Pons (tissue), 1 donor: ENCODE data around the gene NOP9.
"Not testable (repeated sequence)": the region's sequence is repeated elsewhere in the genome, so short reads cannot be mapped to it uniquely, and the experiment has no call there.

ENCODE experiments used
- DNase-seq: peaks from one replicate; pipeline ENCODE4 v3.0.0-alpha.2; 2016; ENCODE audit warnings: low spot score

Gene NOP9

DNA sequence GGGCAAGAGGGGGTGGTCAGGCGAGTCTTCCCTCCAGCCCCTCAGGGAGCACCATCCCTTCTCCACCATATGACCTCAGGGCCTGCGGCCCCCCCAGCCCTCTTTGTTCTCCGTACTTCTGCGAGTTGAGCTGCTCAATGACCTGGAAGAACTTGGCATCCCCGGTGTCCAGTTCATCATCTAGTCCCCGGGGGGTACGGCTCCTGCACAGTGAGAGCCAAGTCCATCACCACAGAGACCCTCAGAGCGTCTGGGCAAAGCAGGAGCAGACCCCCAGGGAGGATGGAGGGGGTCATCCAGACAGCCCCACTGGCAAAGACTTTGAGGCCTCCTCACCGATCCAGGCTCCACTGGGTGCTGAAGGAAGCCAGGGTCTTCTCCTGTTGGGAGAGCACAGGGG is 26.3 kb downstream of the NOP9 start:
- no peak for DNase-seq

DNA sequence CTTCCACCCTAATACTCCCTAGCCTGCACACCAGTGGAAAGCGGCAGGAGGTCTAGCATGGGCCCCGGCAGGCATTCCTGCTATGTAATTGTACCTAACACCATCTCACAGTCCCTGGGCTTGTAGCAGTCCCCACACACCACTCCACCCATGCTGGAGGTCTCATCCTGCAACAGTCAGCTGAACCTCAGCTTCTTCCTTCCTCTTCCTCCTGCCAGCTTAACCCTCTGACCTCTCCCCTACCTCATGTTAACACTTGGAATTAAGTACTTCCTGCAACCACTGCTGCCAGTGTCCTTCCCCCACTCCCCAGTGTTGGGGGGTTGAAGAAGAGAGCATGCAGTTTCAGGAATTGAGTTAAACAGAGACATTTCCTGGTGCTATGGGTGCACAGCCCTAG is 27.7 kb downstream of the NOP9 start:
- DNase-seq, result no peak

DNA sequence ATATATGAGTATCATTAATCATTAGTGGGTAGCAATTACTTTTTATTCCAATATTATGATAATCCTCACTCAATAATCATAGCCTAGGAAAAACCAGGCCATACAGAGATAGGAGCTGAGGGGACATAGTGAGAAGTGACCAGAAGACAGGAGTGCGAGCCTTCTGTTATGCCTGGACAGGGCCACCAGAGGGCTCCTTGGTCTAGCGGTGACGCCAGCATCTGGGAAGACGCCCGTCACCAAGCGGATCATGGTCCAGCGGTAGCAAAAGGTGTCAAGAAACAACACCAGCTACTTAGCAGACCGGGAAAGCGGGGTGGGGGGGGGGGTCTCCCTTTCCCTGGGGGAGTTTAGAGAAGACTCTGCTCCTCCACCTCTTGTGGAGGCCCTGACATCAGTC is 28.3 kb downstream of the NOP9 start:
- not testable (repeated sequence) for DNase-seq

DNA sequence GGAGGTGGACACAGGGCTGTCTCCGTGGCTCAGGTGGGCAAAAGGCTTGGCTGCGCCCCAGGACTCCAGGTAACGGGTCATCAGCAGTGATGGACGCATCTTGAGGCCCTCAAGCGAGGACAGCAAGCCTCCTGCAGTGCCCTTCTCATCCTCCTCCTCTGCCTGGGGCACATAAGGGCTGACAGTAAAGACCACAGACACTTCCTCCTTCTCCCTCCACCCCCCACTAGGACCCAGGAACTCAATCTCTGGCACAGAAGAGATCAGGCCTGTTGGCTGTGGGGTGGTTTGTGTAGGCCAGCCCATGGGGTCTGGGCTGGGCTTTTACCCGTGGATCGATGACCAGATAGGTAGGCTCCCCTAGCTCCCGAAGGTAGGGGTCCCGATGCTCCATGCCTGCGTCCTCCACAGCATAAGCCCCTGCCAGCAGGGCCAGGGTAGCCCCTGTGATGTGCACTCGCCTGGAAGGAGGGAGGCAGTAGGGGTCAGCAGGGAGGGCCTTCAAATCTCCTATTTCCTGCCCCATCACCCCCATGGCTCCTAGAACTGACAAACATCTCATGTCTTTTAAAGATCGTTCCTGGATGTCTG is 29.5 kb downstream of the NOP9 start:
- DNase-seq, result no peak

DNA sequence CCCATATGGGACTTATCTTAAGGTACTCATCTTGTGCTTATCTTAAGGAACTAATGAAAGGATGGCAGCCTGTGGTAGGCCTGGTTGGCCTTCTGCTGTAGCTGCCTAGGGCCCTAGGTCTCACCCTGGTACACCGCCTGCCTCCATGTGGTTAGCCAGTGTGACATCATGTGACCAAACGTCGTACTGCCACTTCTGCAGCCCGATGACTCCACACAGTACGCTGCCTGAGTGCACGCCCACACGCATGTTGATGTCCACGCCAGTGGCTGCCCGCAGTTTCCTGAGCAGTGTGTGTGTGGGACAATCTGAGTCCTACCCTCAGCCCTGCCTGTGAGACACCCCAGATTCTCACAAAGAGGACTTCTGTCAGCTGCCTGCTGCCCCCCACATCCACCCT is 30.1 kb downstream of the NOP9 start:
- peak; percentile 58 for DNase-seq

DNA sequence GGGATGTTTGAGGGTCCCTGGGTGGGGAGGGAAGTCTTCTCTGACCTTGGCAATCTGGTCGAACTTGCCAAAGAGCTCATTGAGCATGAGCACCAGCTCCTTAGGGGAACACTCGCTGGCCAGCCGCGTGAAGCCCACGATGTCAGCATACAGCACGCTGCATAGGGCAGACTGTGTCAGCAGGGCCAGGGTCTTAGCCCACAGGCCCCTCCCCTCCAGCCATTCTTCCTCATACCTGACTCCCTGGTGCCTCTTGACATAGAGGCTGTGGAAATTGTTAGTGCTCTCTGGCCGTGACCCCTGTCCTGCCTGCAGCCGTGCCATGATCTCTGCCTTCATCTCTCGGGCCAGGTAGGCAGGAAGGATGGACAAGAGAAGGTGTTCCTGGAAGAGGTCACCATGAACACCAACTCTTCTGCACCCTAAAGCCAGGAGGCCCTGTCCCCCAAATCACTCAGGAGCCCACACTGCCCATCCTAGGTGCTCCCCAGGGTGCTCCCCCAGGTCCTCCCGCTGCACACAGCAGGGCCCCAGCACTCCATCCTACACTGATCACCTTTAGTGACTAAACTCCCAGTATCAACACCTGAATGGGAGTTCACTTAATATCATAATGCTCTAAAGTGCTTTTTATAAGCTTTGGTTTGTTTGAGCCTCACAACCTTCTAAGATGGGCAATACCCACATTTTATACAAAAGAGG is 31.5 kb downstream of the NOP9 start:
- no peak for DNase-seq

DNA sequence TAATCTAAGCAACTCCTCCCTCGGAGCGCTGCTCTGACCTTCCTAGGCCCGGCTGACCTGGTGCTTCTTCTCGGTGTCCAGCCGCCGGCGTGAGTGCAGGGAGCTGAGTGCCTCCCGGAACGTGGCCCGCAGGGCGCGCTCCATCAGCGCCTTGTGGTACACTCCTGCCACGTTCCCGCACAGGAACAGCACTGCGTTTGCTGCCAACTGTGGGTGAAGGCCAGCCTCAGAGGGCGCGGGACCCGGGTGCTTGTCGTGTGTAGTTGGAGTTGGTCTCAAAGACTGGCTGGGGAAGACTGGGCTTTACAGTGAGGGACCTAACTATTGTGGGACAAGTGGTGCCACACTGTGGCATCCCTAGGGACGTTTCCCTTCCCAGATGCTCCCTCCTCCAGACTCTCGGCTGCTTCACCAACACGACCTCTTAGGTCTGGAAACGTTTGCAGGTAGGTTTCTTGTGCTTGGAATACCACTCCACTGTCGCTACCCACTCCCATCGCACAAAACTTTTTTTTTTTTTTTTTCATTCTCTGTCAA is 32.1 kb downstream of the NOP9 start:
- DNase-seq, result no peak

DNA sequence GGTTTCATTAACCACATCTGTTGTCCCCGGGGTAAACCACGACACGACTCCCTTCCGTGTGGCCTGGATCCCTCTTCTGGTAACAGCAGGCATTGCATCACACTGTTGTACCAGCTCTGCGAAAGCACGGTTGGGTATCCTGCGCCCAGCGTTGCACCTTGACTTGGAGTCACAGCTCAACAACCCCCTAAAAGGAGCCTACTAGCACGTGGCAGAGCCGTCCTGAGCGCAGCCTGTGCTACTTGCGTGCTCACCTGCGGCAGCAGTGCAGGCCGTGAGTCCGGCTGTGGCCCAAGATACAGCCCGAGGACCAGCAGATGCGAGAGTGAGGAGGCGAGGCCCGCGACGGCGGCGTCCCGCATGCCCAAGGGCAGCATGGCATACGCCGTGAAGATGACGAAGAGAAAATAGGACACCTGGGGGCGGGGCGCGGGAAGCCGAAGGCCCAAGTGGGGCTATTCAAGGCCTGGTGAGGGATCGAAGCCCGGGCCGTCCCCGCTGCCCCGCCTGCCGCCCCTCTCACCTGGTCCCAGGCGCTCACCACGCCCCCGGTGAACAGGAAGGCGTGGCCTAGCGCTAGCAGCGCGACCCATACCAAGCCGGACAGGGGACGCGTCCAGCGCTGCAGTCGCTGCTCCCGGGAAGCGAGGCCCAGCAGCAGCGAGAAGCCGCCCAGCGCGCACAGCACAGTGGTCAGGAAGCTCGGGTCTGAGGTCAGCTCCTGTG is 32.8 kb downstream of the NOP9 start:
- DNase-seq, result peak; percentile 64

DNA sequence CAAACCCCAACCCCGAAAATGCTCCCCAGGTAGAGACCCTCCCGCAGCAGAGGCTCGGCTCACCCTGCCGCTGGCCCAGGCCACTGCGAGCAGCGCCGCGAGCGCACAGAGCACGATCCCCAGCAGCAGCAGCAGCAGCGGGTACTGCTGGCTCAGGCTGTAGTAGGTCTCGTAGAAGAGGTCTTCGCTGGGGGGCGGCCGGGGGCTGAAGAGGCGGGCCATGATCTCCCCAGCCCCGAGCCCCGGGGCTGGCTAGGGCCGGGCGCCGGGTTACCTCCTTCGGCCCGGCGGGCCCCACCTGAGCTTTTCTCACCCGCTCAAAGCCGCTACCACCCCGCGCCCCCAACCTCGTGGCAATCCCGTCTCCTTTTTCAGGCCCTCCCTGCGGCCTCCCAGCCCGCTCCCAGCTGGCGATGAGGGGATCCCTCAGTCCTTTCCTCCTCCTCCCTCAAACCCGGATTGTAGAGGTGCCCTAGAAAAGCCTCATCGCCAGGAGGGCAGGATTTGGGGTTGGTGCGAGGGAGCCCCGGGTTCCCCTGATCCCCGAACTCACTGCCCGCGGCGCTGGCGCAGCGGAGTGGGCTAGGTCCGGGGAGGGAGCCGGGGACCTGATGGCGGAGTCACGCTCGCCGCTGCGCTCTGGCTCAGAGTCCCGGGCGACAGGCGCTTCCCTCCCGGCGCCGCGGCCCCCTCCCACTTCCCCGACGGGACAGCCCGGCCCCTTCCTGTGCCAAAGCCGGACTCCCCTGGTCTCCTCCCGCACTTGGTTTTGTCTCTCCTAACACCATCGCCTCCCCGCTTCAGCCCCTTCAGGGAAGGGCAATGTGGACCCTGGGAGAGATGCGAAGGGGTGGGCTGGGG is 35.0 kb downstream of the NOP9 start, which contains the start of gene ADCY4:
Gene ADCY4, minus strand, starts transcription at position 641 of the 861 bp plus-strand sequence. Its CDS starts 419 bp downstream, at position 222.
- DNase-seq, result no peak

DNA sequence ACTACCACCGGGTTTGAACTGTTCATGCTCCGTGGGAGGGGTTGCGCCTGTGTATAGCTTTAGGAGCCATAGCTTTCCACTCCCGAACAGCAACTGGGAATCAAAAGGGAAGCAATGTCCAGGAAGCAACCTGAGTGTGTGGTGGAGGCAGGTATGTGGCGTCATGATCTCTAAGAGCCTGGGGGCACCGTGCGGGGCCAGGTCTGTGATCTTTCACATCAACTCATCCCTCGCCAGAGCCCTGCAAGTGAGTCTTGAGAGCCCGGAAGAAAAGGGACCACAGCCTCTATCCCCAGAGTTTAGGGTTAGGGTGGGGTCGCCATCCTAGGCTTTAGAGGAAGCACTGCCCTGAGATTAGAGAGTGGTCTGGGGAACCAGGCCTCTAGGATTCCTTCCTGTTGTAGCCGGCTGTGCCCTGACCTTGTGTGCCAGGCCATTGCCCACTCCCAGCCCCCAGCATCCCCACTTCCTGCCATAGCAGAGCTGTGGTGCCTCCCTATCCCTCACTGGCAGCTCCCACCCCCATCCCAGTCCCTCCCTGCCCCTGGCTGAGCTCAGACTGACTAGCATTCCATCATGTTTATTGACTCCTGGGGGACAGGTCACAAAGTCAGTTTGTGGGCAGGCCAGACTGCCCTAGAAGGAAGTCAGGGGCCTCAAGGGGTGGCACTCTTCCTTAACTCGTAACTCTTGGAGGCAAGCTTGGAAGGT is 36.0 kb downstream of the NOP9 start:
- no peak for DNase-seq

DNA sequence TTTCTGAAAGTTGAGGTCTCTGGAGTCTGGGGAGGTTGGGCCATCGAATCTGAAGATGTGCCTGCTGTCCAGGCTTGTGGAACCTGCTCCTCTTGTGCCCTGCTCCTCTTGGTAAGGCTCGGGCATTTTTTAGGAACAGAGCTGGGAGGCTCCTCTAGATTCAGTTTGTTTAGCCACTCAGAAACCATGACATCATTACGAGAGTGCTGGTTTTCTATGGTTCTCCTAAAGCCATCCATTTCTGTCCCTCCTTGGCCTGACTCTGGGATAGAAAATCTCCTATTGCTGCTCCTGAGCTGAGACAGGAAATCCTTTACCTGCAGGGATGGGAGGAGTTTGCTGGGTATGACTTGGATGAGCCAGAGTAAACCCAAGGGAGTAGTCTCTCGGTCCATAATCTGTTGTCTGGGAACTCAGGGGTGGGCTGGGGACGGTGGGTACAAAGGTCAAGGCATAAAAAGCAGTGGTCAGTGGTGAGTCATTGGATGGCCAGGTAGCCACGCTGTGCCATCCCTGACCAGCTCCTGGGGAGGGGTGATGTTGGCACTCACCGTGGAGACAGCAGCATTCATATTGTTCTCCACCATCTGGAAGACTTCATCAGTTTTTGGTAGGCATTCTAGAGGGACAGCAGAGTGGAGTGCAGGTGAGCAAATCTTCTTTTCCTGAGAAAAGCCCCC is 37.6 kb downstream of the NOP9 start:
- no peak for DNase-seq

DNA sequence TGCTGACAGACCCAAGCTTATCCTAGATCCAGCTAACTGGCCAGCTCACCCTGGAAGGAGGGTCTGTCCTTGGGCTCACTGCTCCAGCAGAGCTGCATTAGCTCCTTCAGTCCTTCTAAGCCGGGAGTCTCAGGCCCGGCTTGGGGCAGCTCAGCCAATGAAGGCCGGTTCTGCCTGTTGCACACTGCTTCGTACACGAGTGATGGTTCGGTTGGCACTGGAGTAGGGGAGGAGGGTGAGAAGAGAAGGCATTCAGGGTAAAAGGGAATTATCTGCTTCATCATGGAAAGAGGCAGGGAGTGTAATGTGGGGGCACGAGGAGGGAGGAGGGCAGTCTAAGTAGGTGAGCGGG is 38.1 kb downstream of the NOP9 start:
- no peak for DNase-seq

DNA sequence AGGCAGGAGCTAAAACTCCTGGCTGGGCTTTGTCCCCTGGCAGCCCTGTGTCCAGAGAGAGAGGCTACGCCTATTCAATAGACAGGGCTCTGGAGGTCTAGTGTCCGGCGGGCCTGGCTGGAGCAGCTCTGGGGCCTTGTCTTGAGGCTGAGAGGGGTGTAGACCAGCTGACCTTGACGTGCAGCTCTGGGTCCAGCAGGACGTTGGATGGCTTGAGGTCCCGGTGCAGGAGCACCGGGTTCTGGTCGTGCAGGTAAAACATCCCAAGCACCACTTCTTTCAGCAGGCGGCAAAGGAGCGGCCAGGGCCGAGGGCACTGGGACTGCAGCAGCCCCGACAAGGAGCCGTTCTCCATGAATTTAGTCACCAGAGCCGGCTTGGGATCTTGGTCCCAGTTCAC is 39.2 kb downstream of the NOP9 start:
- no peak for DNase-seq

DNA sequence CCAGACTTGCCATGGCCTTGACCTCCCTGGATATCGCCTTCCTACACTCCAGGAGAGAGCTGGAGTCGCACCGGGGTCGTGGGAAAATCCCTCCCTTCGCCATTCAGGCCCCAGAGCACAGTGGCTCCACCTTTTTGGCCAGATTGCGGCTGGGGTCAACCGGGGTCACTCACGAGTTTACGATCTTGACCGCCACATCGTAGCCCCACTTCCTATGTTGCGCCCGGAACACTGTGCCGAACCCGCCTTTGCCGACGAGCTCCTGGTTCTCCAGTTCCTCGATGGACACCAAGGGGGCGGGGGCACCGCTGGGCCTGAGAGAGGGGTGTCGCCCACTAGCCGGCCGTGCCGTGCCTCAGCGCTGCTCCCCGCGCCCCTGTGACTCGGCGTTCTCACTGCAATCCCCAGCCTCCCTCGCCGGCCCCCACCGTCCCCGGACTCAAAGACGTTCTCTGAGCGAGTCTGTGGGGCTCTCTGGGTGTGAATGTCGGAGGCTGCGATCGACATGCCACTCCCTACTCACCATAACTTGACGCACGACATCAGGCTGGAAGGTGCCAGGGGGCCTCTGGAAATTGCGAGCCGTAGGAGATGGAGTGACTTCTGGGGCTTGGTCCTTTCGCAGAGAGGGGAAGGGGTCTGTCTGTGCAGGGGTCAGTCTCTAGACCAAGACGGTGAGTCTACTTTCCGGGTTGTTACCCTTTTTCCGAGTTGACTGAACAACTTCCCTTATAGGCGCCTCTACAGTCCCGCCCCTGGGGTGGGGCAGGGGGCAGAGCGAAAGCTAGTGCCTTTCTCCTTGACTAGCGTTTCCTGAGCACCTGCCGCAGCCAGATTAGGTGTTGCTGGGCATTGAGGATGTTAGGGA is 39.9 kb downstream of the NOP9 start, which contains the start of gene RIPK3:
Gene RIPK3, minus strand, starts transcription at position 708 of the 868 bp plus-strand sequence. Its CDS starts 165 bp downstream, at position 543.
- peak; percentile 22 for DNase-seq

DNA sequence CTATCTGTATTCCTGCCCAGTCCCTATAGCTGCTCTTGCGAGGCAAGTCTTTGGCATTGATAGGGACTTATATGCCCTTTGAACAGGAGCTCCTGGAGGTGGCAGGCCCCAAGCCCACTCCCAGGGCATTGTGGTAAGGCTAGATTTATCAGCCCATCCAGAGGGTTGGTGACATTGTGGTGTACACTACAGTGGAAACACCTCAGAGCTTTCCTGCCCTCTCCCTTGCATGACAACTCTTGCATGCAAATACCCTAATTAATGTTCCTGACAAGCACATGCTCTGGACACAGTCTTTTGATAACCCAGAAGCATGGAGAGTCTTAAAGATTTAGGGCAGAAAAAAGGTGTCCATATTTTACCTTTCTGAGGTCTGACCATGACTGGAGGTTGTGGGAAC is 41.0 kb downstream of the NOP9 start:
- DNase-seq, result no peak

DNA sequence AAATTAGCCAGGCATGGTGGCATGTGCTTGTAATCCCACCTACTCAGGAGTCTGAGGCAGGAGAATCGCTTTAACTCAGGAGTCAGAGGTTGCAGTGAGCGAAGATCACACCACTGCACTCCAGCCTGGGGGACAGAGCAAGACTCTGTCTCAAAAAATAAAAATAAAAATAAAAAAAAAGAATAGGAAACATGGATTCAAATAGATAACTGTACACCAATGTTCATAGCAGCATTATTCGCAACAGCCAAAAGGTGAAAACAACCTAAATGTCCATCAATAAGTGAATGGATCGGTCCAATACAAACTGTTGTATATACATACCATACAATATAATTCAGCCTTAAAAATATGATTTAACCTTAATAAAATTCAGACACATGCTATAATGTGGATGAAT is 43.2 kb downstream of the NOP9 start:
- DNase-seq, result no peak

DNA sequence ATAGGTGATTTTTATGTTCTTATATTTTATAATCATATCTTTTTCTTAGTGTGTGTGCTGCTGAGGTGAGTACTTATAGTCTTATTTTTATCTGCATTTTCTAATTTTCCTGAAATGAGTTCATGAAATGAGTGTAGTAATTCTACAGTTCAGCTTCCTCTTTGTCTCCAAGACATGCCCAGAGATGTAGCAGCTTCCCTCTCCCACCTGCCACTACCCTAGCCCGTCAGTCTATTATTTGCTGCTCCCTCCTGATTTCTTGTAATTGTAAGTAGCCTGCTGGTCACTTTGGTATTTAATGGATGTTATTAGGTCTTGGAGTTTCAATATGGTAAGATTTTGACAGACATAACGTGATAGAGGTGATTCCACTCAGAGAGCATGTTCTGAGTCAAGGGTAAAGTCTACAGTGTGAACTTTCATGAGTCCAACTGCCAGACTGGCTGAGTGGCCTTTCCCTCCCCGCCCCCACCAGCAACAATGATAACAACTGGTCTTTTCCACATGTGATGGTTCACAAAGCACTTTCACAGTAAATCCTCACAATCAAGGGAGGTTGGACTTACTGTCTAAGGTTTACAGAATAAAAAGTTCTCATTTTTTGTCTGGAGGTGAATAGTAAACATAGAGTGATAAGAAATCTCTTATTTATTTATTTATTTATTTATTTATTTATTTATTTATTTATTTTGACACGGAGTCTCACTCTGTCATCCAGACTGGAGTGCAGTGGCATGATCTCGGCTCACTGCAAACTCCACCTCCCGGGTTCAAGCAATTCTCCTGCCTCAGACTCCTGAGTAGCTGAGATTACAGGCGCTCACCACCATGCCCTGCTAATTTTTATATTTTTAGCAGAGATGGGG is 44.4 kb downstream of the NOP9 start:
- DNase-seq, result no peak

DNA sequence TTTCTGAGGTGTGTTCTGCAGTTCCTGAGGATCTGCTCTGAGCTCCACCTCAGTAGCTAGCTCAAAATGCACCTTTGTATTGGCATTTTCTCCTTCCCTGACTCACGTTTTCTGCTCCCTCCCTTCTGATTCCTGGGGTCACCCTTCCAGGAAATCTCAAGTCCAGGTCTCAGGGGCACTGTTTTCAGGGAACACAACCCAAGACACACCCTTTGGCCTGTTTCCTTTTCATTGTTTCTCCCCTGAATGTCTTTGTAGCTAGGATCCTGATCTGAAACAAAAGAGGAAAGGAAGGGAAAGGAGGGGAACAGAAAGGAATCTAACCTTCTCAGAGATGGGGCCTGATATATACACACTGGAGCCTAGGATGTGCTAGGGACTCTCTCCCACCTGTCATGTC is 47.5 kb downstream of the NOP9 start:
- DNase-seq, result no peak

DNA sequence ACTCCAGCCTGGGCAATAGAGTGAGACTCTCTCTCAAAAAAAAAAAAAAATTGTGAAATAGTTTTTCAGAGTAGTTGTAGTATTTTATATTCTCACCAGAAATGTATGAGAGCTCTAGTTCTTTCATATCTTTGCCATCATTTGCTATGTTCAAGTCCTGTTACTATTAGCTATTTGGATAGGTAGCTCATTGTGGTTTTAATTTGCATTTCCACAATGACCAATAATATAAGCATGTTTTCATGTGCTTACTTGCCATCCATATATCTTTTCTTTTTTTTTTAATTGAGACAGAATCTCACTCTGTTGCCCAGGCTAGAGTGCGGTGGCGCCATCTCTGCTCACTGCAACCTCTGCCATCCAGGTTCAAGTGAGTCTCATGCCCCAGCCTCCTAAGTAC is 48.5 kb downstream of the NOP9 start:
- no peak for DNase-seq
